A549 (cell line): ENCODE measurements around the gene CFAP92. TPM values are rescaled to one million over a fixed set of nuclear protein-coding genes. Genes with fewer than 3 reads are reported as not detected.
"Not testable (repeated sequence)": the region's sequence is repeated elsewhere in the genome, so short reads cannot be mapped to it uniquely, and the experiment has no call there.

Experiments used
- ATAC-seq, 2 experiments: fragments of 200-7000 bp in 1 of 2; fragments of >200 bp in 1 of 2; cut with Nextera tagmentation in 1 of 2; cut with Tn5 transposase in 1 of 2; 3 replicates each; pipeline versions ENCODE4 v1.8.0 to v1.9.1; 2018 to 2020; ENCODE audit warnings: mild to moderate bottlenecking in 1 of 2, moderate library complexity in 1 of 2
- CTCF ChIA-PET: fragments of 300-600 bp; sonication (Branson Sonifier 250); formaldehyde crosslinking; extraction: SDS; loops from one replicate; lab custom pipeline; 2021; ENCODE audit warnings: antibody characterized with exemption, inconsistent platforms; lab: Yijun Ruan, JAX
- POLR2A ChIA-PET: fragments of 350-600 bp; formaldehyde crosslinking; extraction: SDS; loops from one replicate; lab custom pipeline; 2021; ENCODE audit warnings: antibody characterized with exemption, inconsistent platforms; lab: Yijun Ruan, JAX
- DNase-seq, 2 experiments: peaks; one replicate each; pipeline versions ENCODE4 v3.0.0 to v3.0.0-alpha.2; 2011 to 2016; ENCODE audit warnings: low read depth in 1 of 2, low spot score in 1 of 2
- FAIRE-seq: peaks from 2 replicates; lab custom pipeline; 2011; peaks lifted over from hg19 to GRCh38; lab: Jason Lieb, UNC
- H3K27ac ChIP-seq, 2 experiments: fragments of >200 bp; sonication (Bioruptor Twin); formaldehyde crosslinking; 3 replicates each; pipeline ENCODE4 v1.5.1; 2016 to 2017
- H3K4me1 ChIP-seq: fragments of >200 bp; sonication (Bioruptor Twin); formaldehyde crosslinking; 3 replicates; pipeline ENCODE4 v1.6.1; 2016
- H3K4me2 ChIP-seq: fragments of >200 bp; sonication (Bioruptor Twin); formaldehyde crosslinking; 3 replicates; pipeline ENCODE4 v1.6.1; 2016
- H3K4me3 ChIP-seq: fragments of >200 bp; sonication (Bioruptor Twin); formaldehyde crosslinking; 3 replicates; pipeline ENCODE4 v1.5.1; 2016
- H3K9me3 ChIP-seq: fragments of >200 bp; sonication (Bioruptor Twin); formaldehyde crosslinking; 3 replicates; pipeline ENCODE4 v1.6.1; 2016
- BCL3 ChIP-seq: fragments of >200 bp; sonication (Bioruptor Twin); formaldehyde crosslinking; IDR thresholded peaks from 3 replicates; pipeline ENCODE4 v1.6.1; 2016
- BHLHE40 ChIP-seq: IDR thresholded peaks from 2 replicates; pipeline ENCODE4 v1.6.1; 2012; ENCODE audit warnings: low read depth, low read length, inconsistent platforms
- CBX2 ChIP-seq: fragments of 200-600 bp; sonication (generic); IDR thresholded peaks from 2 replicates; pipeline ENCODE4 v1.6.1; 2016; ENCODE audit warnings: low read depth, mild to moderate bottlenecking, borderline replicate concordance
- EHMT2 ChIP-seq: fragments of 200-600 bp; sonication (generic); IDR thresholded peaks from 2 replicates; pipeline ENCODE4 v1.6.1; 2016; ENCODE audit warnings: antibody characterized with exemption, low read depth, mild to moderate bottlenecking, moderate library complexity
- FOSL2 ChIP-seq, 2 experiments: fragments of 450-650 bp in 1 of 2; fragments of >200 bp in 1 of 2; sonication (Bioruptor Twin) in 1 of 2; formaldehyde crosslinking; IDR thresholded peaks; 2 replicates each; pipeline versions ENCODE4 v1.5.0 to v1.6.1; 2016 to 2020; ENCODE audit warnings: mild to moderate bottlenecking in 1 of 2, moderate library complexity in 1 of 2
- HEYL ChIP-seq: fragments of 250-450 bp; sonication (Bioruptor Pico); IDR thresholded peaks from 2 replicates; pipeline ENCODE4 v1.8.0; 2021; ENCODE audit warnings: mild to moderate bottlenecking, moderate library complexity
- HOXA7 ChIP-seq: fragments of 250-450 bp; sonication (Bioruptor Pico); IDR thresholded peaks from 2 replicates; pipeline ENCODE4 v1.5.0; 2020; ENCODE audit warnings: mild to moderate bottlenecking, moderate library complexity
- KDM1A ChIP-seq: fragments of 200-600 bp; sonication (generic); IDR thresholded peaks from 2 replicates; pipeline ENCODE4 v1.6.1; 2016; ENCODE audit warnings: low read depth, mild to moderate bottlenecking
- KDM5A ChIP-seq: fragments of 200-600 bp; sonication (generic); IDR thresholded peaks from 2 replicates; pipeline ENCODE4 v1.6.1; 2016; ENCODE audit warnings: antibody characterized with exemption, mild to moderate bottlenecking
- MAX ChIP-seq: IDR thresholded peaks from 2 replicates; pipeline ENCODE4 v1.6.1; 2012
- POLR2AphosphoS2 ChIP-seq: conservative IDR thresholded peaks from 2 replicates; pipeline ENCODE4 v1.6.1; 2012; ENCODE audit warnings: low read length, improper control_type of control experiment, inconsistent platforms
- REST ChIP-seq: fragments of 200-600 bp; sonication (generic); IDR thresholded peaks from 2 replicates; pipeline ENCODE4 v1.6.1; 2016; ENCODE audit warnings: antibody characterized with exemption, mild to moderate bottlenecking, moderate library complexity
- ZC3H11A ChIP-seq: fragments of 450-650 bp; IDR thresholded peaks from 2 replicates; pipeline ENCODE4 v1.6.1; 2014; ENCODE audit warnings: antibody characterized with exemption, mild to moderate bottlenecking
- ZSCAN20 ChIP-seq: fragments of 250-450 bp; sonication (Bioruptor Pico); IDR thresholded peaks from 2 replicates; pipeline ENCODE4 v1.8.0; 2022; ENCODE audit warnings: mild to moderate bottlenecking, moderate library complexity
- WGBS: methylation state at CpG from one replicate; pipeline ENCODE4 v1.1.6; 2017; ENCODE audit errors: missing lambda C conversion rate; 5-methylcytosine and 5-hydroxymethylcytosine counted together
- polyA plus RNA-seq, 4 experiments: library from polyadenylated mRNA; depleted of rRNA in 3 of 4; stranded (reverse); fragments of >200 nt; fragmentation: RNase III in 1 of 4; extraction: RNeasy Plus Mini Kit Qiagen cat#74134 plus additional on column Dnase treatment in 1 of 4; gene quantifications; 2 replicates in 3 of 4; 3 replicates in 1 of 4; pipeline ENCODE4 v1.2.3, GENCODE V29; 2011 to 2017

The CFAP92 gene
- polyA plus RNA-seq, 2 of the 4 experiments (the other 2 are of a cell fraction) = not detected

- TF ChIP-seq BCL3 = no peak
- no peak for TF ChIP-seq BHLHE40
- TF ChIP-seq HEYL (CRISPR knock-in tag) = no peak
- DNase-seq (no peak), ATAC-seq (no peak), FAIRE-seq (no peak)
- no peaks in the 10 kb centered on the region for H3K9me3 ChIP-seq
- peaks cover 21% of the 10 kb centered on the region; the same call in 2 of the 3 replicates for H3K4me1 ChIP-seq
- no peak overlapping the region for H3K4me2 ChIP-seq
- H3K4me3 ChIP-seq = no peak overlapping the region
- no peak overlapping the region for H3K27ac ChIP-seq
- ChIA-PET CTCF (interaction anchor here (0.6 kb wide), 1 partner anchor 32 kb away, joined by 3 read pairs; no protein-coding TSS in a partner anchor), POLR2A (interaction anchor here (0.6 kb wide), 1 partner anchor 513 kb away, joined by 3 read pairs; no protein-coding TSS in a partner anchor)
- 90% methylated on average over 1 of the region's 1 CpG for WGBS
Measured at GRCh38 chr3:128882719-128883118, 111.2 kb downstream of the CFAP92 start.

GRCh38 chr3:128881576-128881975, 112.3 kb downstream of the CFAP92 start:
- WGBS = 92% methylated on average over 6 of the region's 6 CpGs
- POLR2A ChIA-PET = no interaction called here
- CTCF ChIA-PET = no interaction called here
- H3K4me1 ChIP-seq = peaks cover 21% of the 10 kb centered on the region; the same call in 2 of the 3 replicates
- ATAC-seq (no peak), DNase-seq (no peak), FAIRE-seq (no peak)
- TF ChIP-seq FOSL2 (IDR thresholded peaks at IDR 0.05) (no peak), FOSL2 (CRISPR knock-in tag; IDR thresholded peaks at IDR 0.05) (no peak), ZSCAN20 (no peak), CBX2 (no peak), ZC3H11A (no peak), EHMT2 (no peak), REST (no peak), MAX (no peak), KDM5A (no peak), KDM1A (no peak), HEYL (CRISPR knock-in tag) (no peak), POLR2AphosphoS2 (no peak), HOXA7 (CRISPR knock-in tag) (no peak)
- no peak overlapping the region for H3K27ac ChIP-seq
- no peaks in the 10 kb centered on the region for H3K9me3 ChIP-seq
- H3K4me2 ChIP-seq = no peak overlapping the region
- no peak overlapping the region for H3K4me3 ChIP-seq

- peak overlapping the region in 1 of 2 experiments; percentile 97; a peak in 2 of 6 replicates for H3K27ac ChIP-seq
Measured at GRCh38 chr3:128880455-128880854, 113.4 kb downstream of the CFAP92 start.

More at GRCh38 chr3:128880455-128880854, 113.4 kb downstream of the CFAP92 start:
- ATAC-seq, POLR2A ChIA-PET, DNase-seq, H3K9me3 ChIP-seq, FAIRE-seq: not testable (repeated sequence)
- peaks cover 21% of the 10 kb centered on the region; the same call in 2 of the 3 replicates for H3K4me1 ChIP-seq
- peak overlapping the region; percentile 96 for H3K4me2 ChIP-seq
- CTCF ChIA-PET = interaction anchor here (0.6 kb wide), 2 partner anchors 14 to 171 kb away, joined by 3 to 5 read pairs; no protein-coding TSS in a partner anchor
- WGBS = 77% methylated on average over 11 of the region's 12 CpGs
- peak overlapping the region; percentile 93 for H3K4me3 ChIP-seq
